ENCODE results near the gene NCK2. TPM values are rescaled to one million over a fixed set of nuclear protein-coding genes. Genes with fewer than 3 reads are reported as not detected.

NCK2 gene
- total and polyA plus RNA-seq, 2 of the 13 experiments (the other 11 are each of a cell fraction or from before 2014, with no cell fraction given) = 14.8 to 23.5 TPM

- TF ChIP-seq AGO1 (IDR thresholded peaks at IDR 0.05; ENCODE audit: low read depth, low read length, poor library complexity, severe bottlenecking) (no peak), THYN1 (CRISPR knock-in tag; IDR thresholded peaks at IDR 0.05; ENCODE audit: borderline replicate concordance, low read depth) (no peak), ZNF691 (CRISPR knock-in tag; IDR thresholded peaks at IDR 0.05; ENCODE audit: borderline replicate concordance, low read depth) (peak; percentile 54; the same call in 1 of the 2 replicates), UBTF (CRISPR knock-in tag; IDR thresholded peaks at IDR 0.05) (peak; percentile 32; the same call in 1 of the 2 replicates), ZNF678 (CRISPR knock-in tag; IDR thresholded peaks at IDR 0.05) (no peak), KLF15 (CRISPR knock-in tag; IDR thresholded peaks at IDR 0.05; ENCODE audit: borderline replicate concordance) (no peak), ZNF251 (CRISPR knock-in tag; IDR thresholded peaks at IDR 0.05) (no peak), TBL1XR1 (IDR thresholded peaks at IDR 0.05; ENCODE audit: borderline replicate concordance, low read length, partially characterized antibody) (no peak), ZNF160 (CRISPR knock-in tag; IDR thresholded peaks at IDR 0.05) (no peak), ZFP41 (CRISPR knock-in tag; IDR thresholded peaks at IDR 0.05; ENCODE audit: borderline replicate concordance) (no peak), ZMYM4 (CRISPR knock-in tag; IDR thresholded peaks at IDR 0.05) (peak; percentile 81), FOXA1 (IDR thresholded peaks at IDR 0.05) (no peak), FOXA1 (CRISPR knock-in tag; IDR thresholded peaks at IDR 0.05) (peak; percentile 77), TRAFD1 (CRISPR knock-in tag; IDR thresholded peaks at IDR 0.05; ENCODE audit: borderline replicate concordance) (no peak), ZNF367 (CRISPR knock-in tag; IDR thresholded peaks at IDR 0.05; ENCODE audit: borderline replicate concordance) (no peak), EZH2 (conservative IDR thresholded peaks at IDR 0.05; ENCODE audit: low read depth, low read length) (no peak), ZNF530 (CRISPR knock-in tag; IDR thresholded peaks at IDR 0.05; ENCODE audit: low read depth) (no peak), MTERF4 (CRISPR knock-in tag; IDR thresholded peaks at IDR 0.05) (no peak), SP4 (CRISPR knock-in tag; IDR thresholded peaks at IDR 0.05) (peak; percentile 45; the same call in 1 of the 2 replicates), ATF5 (CRISPR knock-in tag; IDR thresholded peaks at IDR 0.05; ENCODE audit: low read depth) (no peak), ATF7 (IDR thresholded peaks at IDR 0.05) (no peak), ATF7 (CRISPR knock-in tag; IDR thresholded peaks at IDR 0.05) (peak; percentile 35; the same call in 1 of the 2 replicates), ZBTB1 (CRISPR knock-in tag; IDR thresholded peaks at IDR 0.05; ENCODE audit: borderline replicate concordance) (no peak)
These were observed 166.0 kb downstream of the NCK2 start (continued) for GRCh38 chr2:105910497-105911238.

Data from HepG2 (cell line).